Endothelial cell of umbilical vein (primary cell): Measurements from ENCODE around the gene HSPBAP1. TPM values are rescaled to one million over a fixed set of nuclear protein-coding genes. Genes with fewer than 3 reads are reported as not detected.
A peak's percentile ranks its signal among the peaks of the same experiment; 100 is the strongest.

ENCODE experiments used
- BruUV-seq: library from RNA; stranded (reverse); fragments of 400-500 nt; replicated peaks from 2 replicates; lab custom pipeline; 2021; lab: Mats Ljungman, UMichigan
- CTCF ChIA-PET: fragments of 300-600, 350-600 bp; sonication (Branson Sonifier 250); formaldehyde crosslinking; loops from one replicate; lab custom pipeline; 2021; ENCODE audit warnings: antibody characterized with exemption, inconsistent platforms; lab: Charles Lee
- POLR2A ChIA-PET: fragments of 300-600, 350-600 bp; sonication (Branson Sonifier 250); formaldehyde crosslinking; loops from one replicate; lab custom pipeline; 2021; ENCODE audit warnings: antibody characterized with exemption, inconsistent platforms; lab: Charles Lee
- DNase-seq: peaks from one replicate; pipeline ENCODE4 v3.0.0-alpha.2; 2011; ENCODE audit warnings: low read depth, low spot score
- FAIRE-seq: peaks from 2 replicates; lab custom pipeline; 2011; peaks lifted over from hg19 to GRCh38; lab: Jason Lieb, UNC
- H2AFZ ChIP-seq: 2 replicates; pipeline ENCODE4 v1.6.0; 2012; ENCODE audit warnings: low read depth, low read length, control low read depth, inconsistent platforms
- H3K27ac ChIP-seq: 2 replicates; pipeline ENCODE4 v1.5.1; 2011; ENCODE audit warnings: low read depth, mild to moderate bottlenecking, control low read depth, low read length, moderate library complexity; ENCODE audit not compliant: insufficient read depth
- H3K27me3 ChIP-seq, 2 experiments: 2 replicates each; pipeline versions ENCODE4 v1.6.0 to v1.6.1; 2011; ENCODE audit warnings: low read length in 2 of 2, mixed read lengths in 1 of 2; ENCODE audit not compliant: control insufficient read depth in 2 of 2, insufficient read depth in 2 of 2
- H3K36me3 ChIP-seq, 2 experiments: 2 replicates in 1 of 2; 3 replicates in 1 of 2; pipeline ENCODE4 v1.5.1; 2011; ENCODE audit warnings: low read length in 2 of 2, mild to moderate bottlenecking in 1 of 2, moderate library complexity in 1 of 2; ENCODE audit not compliant: control insufficient read depth in 2 of 2, insufficient read depth in 2 of 2; ENCODE audit errors: extremely low read depth in 1 of 2
- H3K4me1 ChIP-seq: 3 replicates; pipeline ENCODE4 v1.5.1; 2011; ENCODE audit warnings: mild to moderate bottlenecking, low read length; ENCODE audit not compliant: control insufficient read depth, insufficient read depth; ENCODE audit errors: extremely low read depth
- H3K4me2 ChIP-seq: 2 replicates; pipeline ENCODE4 v1.6.1; 2011; ENCODE audit warnings: low read length, control low read depth, mixed read lengths; ENCODE audit not compliant: insufficient read depth
- H3K4me3 ChIP-seq, 3 experiments: fragments of 200-600 bp in 1 of 3; sonication (generic), shearing (Covaris generic) in 1 of 3; replicated peaks in 1 of 3; 2 replicates each; pipeline ENCODE4 v1.5.1; 2011 to 2016; ENCODE audit warnings: control low read depth in 3 of 3, low read length in 3 of 3, mild to moderate bottlenecking in 2 of 3, inconsistent platforms in 1 of 3, low read depth in 1 of 3, moderate library complexity in 1 of 3; ENCODE audit not compliant: insufficient read depth in 1 of 3
- H3K79me2 ChIP-seq: 2 replicates; pipeline ENCODE4 v1.6.0; 2012; ENCODE audit warnings: low read length, inconsistent platforms; ENCODE audit not compliant: control insufficient read depth, insufficient read depth
- H3K9ac ChIP-seq: replicated peaks from 2 replicates; pipeline ENCODE3; 2011; ENCODE audit warnings: low read length, control low read depth; ENCODE audit not compliant: insufficient read depth; ENCODE audit errors: extremely low read depth
- H3K9me1 ChIP-seq: replicated peaks from 3 replicates; pipeline ENCODE4 v1.6.0; 2011; ENCODE audit warnings: mild to moderate bottlenecking, low read length; ENCODE audit not compliant: control insufficient read depth, insufficient read depth; ENCODE audit errors: extremely low read depth
- H3K9me3 ChIP-seq: replicated peaks from 2 replicates; pipeline ENCODE4 v1.5.1; 2012; ENCODE audit warnings: low read length, inconsistent platforms; ENCODE audit not compliant: control insufficient read depth, insufficient read depth
- H4K20me1 ChIP-seq: replicated peaks from 2 replicates; pipeline ENCODE3; 2011; ENCODE audit warnings: mild to moderate bottlenecking, low read length; ENCODE audit not compliant: control insufficient read depth, insufficient read depth; ENCODE audit errors: extremely low read depth
- CTCF ChIP-seq, 2 donors: IDR thresholded peaks; 1 replicate in 1 of 2; 2 replicates in 1 of 2; pipeline ENCODE4 v1.5.1; 2011; ENCODE audit warnings: low read length in 2 of 2, mild to moderate bottlenecking in 2 of 2, moderate library complexity in 2 of 2, control low read depth in 1 of 2, inconsistent platforms in 1 of 2, low read depth in 1 of 2; ENCODE audit not compliant: insufficient read depth in 1 of 2; ENCODE audit errors: extremely low read depth in 1 of 2
- EZH2 ChIP-seq: IDR thresholded peaks from 2 replicates; pipeline ENCODE4 v1.6.1; 2012; ENCODE audit warnings: borderline replicate concordance, low read depth, mild to moderate bottlenecking, moderate library complexity, low read length, inconsistent platforms; ENCODE audit not compliant: severe bottlenecking
- FOS ChIP-seq: IDR thresholded peaks from 2 replicates; pipeline ENCODE4 v1.6.1; 2011; ENCODE audit warnings: mild to moderate bottlenecking, low read length, moderate library complexity, borderline replicate concordance; ENCODE audit not compliant: insufficient read depth
- GATA2 ChIP-seq: IDR thresholded peaks from 2 replicates; pipeline ENCODE4 v1.7.0; 2011; ENCODE audit warnings: low read depth, mild to moderate bottlenecking, moderate library complexity, mixed read lengths, low read length; ENCODE audit not compliant: insufficient read length, insufficient read depth
- JUN ChIP-seq: IDR thresholded peaks from 2 replicates; pipeline ENCODE4 v1.6.1; 2011; ENCODE audit warnings: borderline replicate concordance, low read depth; ENCODE audit not compliant: insufficient read length, insufficient read depth
- MAX ChIP-seq: IDR thresholded peaks from 2 replicates; pipeline ENCODE4 v1.6.1; 2011; ENCODE audit not compliant: insufficient read depth, insufficient read length
- MYC ChIP-seq: IDR thresholded peaks from one replicate; pipeline ENCODE4 v1.6.1; 2011; ENCODE audit warnings: mild to moderate bottlenecking, low read depth, low read length
- POLR2A ChIP-seq: IDR thresholded peaks from 2 replicates; pipeline ENCODE4 v1.6.1; 2012; ENCODE audit warnings: low read depth, mild to moderate bottlenecking, control low read depth, low read length
- POLR2AphosphoS5 ChIP-seq: IDR thresholded peaks from 2 replicates; pipeline ENCODE4 v1.6.1; 2012; ENCODE audit warnings: low read depth, mild to moderate bottlenecking, control low read depth, low read length, moderate library complexity; ENCODE audit not compliant: insufficient read depth
- dilution Hi-C: fragments of 300-500 bp; cut with MboI; formaldehyde crosslinking; loops from one replicate; pipeline ENCODE4 v1.15.0; 2019; ENCODE audit warnings: low sequenced_read_pairs; ENCODE audit not compliant: extremely low pct_ligation_motif_present
- intact Hi-C: fragments of 100-400 bp; cut with micrococcal nuclease; formaldehyde crosslinking; loops from one replicate; pipeline ENCODE4 v1.10.0; 2022
- polyA plus RNA-seq, 4 experiments: library from polyadenylated mRNA; depleted of rRNA in 3 of 4; stranded (reverse) in 3 of 4; unstranded in 1 of 4; fragments of >200 nt; gene quantifications; 2 replicates each; pipeline versions ENCODE4 v1.2.1 to v1.2.3, GENCODE V29; 2011 to 2012; ENCODE audit warnings: missing spikeins in 1 of 4
- total RNA-seq: library from RNA; stranded (reverse); gene quantifications from 2 replicates; pipeline ENCODE4 v1.2.3, GENCODE V29; 2021

The HSPBAP1 gene
- total and polyA plus RNA-seq, 2 donors (not counting 3 experiments of a cell fraction or from before 2014, with no cell fraction given), result 5.3 to 10.6 TPM

DNA sequence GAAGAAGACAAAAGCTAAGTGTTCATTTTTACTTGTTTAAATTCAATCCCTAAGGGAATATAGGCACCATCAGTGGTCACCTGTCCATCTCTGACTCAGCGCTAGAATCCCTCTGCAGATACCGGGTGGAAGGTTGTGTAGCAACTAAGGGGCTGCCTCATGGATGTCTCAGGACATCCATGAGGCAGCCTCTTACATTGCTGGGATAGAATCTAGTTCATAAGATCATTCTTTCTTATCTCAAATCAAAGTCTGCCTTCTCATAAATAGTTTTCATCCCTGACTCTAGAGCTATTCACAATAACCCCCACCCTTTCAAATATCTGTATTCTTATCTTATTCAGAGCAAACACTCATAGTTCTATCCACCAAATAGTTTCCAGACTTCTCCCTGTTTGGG lies 38.1 kb downstream of the HSPBAP1 start:
- Histone ChIP-seq H3K9me3 (no peaks in the 10 kb centered on the region), H3K4me3 (no peak overlapping the region), H3K4me1 (no peaks in the 10 kb centered on the region), H3K9ac (no peak overlapping the region), H3K79me2 (no peaks in the 10 kb centered on the region), H3K27me3 (no peaks in the 10 kb centered on the region), H2AFZ (no peak overlapping the region), H3K27ac (no peak overlapping the region), H3K36me3 (no peaks in the 10 kb centered on the region), H4K20me1 (no peaks in the 10 kb centered on the region), H3K4me2 (no peak overlapping the region), H3K9me1 (no peaks in the 10 kb centered on the region)
- DNase-seq (no peak), FAIRE-seq (peak; percentile 4)
- CTCF ChIA-PET, result interaction anchor here (0.6 to 3.0 kb wide), 27 partner anchors 10 to 503 kb away, joined by 3 to 28 read pairs (median 4); partner anchors contain the start of genes HSPBAP1 and SEMA5B
- no TSS peak for BruUV-seq
- TF ChIP-seq CTCF (IDR thresholded peaks at IDR 0.05; ENCODE audit: extremely low read depth in 1 of 2, insufficient read depth in 1 of 2, low read depth in 1 of 2, low read length in 2 of 2) (no peak), GATA2 (no peak), MAX (no peak), EZH2 (no peak), POLR2AphosphoS5 (no peak), MYC (no peak), FOS (no peak), POLR2A (no peak), JUN (no peak)
- POLR2A ChIA-PET, result no interaction called here
- intact Hi-C loops, result loop anchor here (1.0 to 10.0 kb wide), 3 partner anchors 187 to 499 kb away; no protein-coding TSS in a partner anchor
- dilution Hi-C loops, result no loop called here
